HG03571 (cell line): ENCODE results near the gene SPATS1.
A peak's percentile ranks its signal among the peaks of the same experiment; 100 is the strongest.

Source experiments
- ATAC-seq: cut with Tn5 transposase; IDR thresholded peaks from one replicate; pipeline ENCODE4 v1.9.1; 2021; ENCODE audit not compliant: unreplicated experiment

SPATS1 gene, protein sequence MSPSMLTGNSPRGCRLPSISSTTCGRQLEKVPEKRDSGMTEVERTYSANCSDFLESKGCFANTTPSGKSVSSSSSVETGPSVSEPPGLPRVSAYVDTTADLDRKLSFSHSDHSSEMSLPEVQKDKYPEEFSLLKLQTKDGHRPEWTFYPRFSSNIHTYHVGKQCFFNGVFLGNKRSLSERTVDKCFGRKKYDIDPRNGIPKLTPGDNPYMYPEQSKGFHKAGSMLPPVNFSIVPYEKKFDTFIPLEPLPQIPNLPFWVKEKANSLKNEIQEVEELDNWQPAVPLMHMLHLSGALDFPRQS

DNA sequence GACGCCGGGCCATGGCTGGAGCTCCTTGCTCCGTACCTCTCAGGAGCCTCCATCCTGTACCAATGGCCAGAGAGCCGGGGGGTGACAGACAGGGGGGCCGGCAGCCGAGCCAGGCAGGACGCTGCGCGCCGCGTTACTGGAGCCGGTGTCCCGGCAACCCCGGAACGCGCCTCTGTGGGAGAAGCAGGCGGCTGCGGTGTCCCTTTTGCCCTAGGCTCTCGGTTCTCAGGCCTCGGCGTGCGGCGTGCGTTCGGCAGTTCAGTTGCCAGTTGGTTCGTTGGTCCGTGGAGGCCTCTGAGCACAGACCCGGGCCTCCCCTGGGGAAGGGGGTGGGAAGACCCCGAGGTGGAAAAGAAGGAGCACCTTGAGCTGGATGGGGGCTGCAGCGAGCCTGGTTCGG lies at the start of gene SPATS1:
SPATS1 (plus strand) TSS at position 162 of the 400 bp plus-strand sequence. CDS start 446 bp downstream, outside the sequence.
- no peak for ATAC-seq

DNA sequence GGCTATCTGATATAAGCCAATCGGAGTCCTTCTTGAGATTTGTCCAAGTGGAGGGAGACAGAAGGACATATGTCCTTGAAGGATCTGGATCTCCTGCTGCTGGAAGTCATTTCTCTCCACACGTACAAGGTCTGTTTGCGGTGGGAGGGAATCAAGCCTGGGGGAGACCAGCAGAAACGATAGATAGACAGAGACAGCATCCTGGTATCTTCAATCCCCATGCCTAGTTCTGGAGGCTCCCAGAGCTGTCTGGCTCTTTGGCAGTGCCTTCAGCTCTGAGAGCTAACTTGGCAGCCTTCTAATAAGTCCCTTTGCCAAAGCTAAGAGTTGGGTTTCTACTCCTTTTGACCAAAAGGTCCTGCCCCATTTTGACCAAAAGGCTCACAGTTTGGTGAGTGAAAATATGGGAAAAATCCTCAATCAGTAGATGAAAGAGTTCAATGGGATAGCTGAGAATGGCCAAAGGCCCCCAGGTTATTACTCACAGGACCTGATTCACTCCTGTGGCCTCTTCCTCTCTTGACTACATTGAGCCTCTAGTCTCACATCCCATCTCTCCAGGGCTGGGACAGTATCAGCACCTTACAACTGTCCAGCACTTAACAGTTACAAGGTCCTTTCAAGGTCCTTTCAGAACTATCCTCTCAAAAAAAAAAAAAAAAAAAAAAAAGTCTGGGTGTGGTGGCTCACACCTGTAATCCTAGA lies 49.6 kb upstream of the SPATS1 start:
- ATAC-seq: no peak

DNA sequence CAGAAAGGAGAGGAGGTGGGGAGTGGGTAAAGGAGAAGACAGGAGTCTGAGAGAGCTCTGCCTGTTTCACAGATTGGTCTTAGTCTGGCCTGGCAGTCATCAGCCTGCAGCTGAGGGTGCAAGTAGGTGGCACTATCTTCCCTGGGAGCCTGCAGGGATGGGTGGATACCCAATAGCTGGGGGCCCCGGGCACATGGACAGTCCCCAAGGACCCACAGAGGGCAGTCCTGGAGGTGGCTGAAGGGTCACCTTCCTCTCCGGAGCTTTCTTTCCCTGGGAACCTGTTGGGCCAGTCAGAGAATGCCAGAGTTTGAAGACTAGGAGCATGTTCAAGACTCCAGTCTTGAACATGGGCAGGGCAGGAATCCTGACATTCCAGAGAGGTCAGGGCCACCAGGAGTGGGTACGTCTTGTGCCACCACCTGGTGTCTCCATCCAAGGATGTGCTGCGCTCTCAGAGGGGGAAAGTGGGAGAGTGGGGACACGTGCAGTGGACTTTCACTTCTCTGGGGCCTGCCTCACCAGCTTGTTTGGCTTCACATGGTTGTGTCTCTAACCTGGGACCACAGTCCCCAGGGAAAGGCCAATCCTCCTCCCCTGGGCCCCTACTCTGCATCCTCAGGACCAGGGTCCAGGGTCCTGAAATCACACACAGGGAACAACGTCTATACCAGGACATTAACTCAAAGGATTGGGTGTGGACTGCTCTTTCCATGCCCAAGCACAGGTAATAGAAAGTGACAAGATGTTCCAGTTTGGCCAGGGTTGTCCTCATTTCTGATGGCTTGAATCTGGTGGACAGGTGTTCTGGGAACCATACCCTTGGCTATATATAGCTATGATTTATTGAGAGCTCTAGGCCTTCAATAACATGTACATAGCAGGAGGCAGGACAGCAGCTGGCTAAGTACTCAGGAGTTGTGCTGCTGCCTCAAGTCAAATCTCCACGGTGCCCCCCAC lies 47.3 kb upstream of the SPATS1 start:
- ATAC-seq: no peak

DNA sequence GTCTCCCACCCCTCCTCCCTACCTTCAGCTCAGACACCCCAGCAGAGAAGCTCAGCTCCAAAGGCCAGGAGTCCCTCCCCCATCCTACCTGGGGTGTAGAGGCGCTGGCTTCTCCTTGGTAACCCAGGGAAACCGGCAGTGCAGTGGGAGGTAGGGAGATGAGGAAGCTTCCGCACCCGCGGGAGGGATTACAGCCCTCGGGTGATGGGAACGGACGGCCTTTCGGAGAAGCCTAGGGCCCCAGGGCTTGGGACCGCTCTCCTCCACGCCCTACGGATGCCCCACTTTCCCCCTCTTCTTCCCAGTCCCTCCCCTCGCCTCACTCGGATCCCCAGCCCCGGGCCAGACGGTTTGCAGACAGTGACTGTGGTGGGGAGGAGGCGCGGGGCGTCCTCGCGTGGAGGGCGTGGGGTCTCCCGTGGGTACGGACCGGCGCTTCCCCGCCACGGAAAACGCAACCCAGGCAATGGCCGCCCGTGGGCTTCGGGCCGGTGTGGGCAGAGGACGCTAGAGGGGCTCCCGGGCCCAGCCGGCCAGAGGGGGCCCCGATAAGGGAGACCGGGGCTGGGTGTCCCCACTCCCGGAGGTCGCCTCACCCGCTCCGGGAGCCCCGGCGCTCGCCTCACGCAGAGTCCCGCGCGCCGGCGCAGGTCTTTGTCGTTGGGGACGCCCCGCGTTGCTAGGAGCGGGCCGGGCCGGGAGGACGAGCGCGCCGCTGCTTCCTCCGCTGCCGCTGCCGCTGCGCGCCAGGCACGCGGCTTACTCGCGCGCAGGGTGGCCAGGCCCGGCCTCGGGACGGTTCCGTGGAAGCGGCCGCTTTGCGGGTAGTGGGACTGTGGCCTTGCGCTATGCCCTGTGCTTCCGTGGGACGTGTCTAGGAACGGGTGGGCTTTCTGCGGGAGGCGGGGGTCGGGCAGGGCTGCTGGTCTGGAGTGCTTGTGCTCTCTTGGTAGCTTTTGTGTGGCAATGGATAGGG lies 45.1 kb upstream of the SPATS1 start:
- ATAC-seq: no peak

DNA sequence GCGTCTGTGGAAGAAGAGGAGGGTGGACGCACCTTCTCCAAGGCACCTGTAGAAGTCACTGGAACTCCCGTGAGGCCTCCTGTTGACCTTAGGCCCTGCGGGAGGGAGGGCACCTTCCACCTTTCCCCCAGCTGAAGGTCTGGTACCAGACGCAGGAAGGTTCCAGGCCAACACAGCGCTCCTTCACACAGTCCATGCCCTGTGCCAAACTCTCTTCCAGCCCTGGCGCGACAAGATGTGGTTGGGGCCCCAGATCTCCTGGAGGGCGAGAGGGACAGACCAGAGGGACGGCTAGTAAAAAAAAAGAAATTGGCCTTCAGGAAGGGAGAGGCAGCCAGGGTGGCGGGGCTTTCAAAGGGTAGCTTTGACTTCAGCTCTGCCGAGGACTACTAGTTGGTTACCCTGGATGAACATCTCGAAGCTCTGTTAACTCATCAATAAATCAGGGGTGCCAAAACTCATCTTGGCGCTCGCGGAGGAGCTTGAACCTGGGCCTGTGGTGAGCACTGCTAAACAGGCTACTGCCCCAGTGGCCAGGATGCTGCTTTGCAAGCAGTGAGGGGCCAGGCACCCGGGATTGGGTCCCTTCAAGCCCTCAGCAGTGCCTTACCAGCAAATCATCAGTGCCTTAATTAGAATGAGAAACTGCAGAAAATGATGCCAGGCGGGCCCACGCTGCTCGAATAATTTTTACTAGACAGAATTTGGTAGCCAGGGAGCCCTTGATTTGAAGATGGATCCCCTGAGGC lies 44.2 kb upstream of the SPATS1 start:
- ATAC-seq: no peak

DNA sequence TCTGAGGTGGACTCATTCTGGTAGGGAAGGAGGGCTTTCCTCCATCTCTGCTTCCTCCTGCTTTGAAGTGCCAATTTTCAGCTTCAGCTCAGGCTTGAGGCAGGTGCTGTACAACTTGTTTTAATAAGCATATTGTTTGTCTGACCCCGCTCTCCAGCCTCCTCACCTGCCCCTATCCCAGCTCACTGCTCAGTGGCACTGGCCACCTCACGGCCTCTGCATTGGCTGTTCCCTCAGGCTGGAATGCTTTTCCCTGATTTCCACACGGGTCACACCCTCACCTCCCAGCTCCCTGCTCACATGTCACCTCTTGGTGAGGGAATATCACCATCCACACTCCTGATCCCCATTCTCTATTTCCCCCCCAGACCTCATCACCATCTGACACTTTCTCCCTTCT lies 43.6 kb upstream of the SPATS1 start:
- no peak for ATAC-seq

DNA sequence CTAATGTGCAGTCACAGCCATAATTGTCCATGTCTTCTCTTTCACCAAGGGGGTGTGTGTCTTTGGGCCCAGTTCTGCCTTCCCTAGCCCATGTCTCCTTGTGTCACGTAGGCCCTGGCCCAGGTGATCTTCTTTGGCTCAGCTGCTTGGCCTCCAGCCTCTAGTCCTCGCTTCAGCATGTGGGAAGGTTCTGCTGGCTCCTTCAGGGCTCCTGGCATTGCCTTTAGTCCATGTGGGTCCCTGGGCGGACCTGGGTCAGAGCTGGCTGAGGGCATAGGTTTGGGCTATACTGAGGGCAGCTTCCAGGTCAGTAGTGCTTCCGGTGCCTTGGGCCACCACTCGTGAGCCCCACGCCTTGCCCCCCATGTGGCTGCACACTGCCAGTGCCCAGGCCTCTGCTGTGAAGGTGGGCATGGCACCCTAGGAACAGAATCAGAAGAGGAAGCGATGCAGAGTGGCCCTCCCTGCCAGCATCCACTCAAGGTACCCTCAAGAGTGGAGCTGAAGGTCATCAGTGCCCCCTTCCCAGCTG lies 42.1 kb upstream of the SPATS1 start:
- ATAC-seq: no peak

DNA sequence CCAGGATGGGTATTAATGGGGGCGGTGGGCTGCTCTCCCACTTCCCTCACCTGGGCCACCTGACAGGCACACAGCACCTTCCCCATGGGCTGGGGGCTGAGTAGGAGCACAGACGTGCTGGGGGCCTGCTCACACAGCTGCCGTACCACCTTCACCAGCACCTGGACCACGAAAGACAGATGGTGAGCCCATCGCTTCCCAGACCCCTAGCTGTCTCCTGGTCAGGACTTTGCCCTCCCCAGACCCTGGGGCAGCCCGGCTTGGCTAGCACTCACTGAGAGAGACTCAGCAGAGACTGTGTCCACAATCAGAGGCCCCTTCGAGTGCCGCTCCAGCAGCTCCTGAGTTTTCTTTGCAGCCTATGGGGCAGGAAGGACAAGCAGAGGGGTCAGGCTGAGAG lies 41.3 kb upstream of the SPATS1 start:
- ATAC-seq: no peak

DNA sequence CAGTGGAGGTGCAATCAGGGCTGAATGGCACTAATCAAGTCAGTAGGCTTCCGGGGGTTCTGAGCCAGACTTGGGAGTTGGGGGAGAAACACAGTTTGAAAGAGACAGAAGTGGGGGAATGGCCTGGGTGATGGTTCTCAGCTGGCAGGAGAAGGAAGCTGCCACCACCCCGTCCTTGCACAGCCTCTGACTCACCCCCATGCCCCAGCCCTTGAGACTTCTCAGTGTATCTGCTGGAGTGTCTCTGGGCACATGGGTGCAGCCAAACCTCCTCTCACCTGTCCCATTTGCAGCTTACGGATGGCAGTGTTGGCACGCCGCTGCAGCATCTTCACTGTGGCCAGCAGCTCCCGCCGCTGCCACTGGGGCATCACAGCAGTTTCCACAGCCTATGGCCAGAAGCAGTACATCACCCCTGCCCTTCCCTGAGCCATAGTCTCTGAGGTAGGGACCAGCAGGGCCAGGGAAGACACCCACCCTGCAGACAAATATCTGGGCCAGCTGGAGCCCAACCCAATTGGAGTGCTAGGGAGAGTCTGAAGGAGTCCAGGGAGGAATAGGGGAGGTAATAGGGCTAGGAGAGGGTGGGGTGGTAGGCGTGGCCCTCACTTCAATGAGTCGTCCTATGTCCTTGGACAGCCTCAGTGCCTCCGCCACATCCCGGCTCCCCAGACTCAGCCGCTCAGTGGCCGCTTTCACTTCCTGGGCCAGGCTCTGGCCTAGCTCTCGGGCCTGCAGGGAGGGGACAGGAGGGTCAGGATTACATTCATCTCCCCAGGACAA lies 40.5 kb upstream of the SPATS1 start:
- no peak for ATAC-seq

DNA sequence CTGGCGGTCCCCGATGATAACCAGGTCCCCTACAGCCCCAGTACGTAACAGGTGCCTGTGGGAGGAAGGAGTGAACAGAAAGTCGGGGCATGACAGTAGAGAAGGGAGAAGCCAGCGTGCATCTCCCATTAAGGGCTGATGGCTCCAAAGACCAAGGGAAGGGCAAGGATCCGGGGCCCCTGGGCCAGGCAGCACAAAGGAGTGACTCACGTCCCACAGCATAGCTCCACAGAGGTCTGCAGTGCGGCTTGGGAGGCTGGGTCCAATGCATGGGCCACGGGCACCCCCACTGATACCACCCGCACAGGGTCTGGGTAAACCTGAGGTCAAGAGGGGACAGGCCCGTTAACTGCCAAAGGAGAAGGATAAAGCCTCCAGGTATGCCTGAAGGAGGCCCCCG lies 39.6 kb upstream of the SPATS1 start:
- ATAC-seq: no peak

DNA sequence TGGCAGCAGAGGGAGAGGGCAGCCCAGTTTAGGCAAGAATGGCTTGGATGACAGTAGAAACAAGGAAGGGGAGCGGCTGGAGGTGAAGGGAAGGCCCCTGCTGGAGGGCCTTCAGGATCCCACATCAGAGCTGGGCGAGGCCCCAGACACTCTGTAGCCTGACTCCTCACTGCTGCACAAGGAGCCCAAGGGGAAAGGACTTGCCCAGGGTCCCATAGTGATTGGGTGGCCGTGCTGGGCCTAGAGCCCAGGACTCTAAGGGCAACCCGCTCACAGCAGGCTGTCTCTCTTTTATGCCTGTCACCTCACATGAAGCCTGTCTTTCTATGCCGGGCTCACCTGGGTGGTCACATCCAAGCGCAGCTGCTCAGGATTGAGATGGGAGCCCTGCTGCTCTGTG lies 38.6 kb upstream of the SPATS1 start:
- ATAC-seq: no peak

DNA sequence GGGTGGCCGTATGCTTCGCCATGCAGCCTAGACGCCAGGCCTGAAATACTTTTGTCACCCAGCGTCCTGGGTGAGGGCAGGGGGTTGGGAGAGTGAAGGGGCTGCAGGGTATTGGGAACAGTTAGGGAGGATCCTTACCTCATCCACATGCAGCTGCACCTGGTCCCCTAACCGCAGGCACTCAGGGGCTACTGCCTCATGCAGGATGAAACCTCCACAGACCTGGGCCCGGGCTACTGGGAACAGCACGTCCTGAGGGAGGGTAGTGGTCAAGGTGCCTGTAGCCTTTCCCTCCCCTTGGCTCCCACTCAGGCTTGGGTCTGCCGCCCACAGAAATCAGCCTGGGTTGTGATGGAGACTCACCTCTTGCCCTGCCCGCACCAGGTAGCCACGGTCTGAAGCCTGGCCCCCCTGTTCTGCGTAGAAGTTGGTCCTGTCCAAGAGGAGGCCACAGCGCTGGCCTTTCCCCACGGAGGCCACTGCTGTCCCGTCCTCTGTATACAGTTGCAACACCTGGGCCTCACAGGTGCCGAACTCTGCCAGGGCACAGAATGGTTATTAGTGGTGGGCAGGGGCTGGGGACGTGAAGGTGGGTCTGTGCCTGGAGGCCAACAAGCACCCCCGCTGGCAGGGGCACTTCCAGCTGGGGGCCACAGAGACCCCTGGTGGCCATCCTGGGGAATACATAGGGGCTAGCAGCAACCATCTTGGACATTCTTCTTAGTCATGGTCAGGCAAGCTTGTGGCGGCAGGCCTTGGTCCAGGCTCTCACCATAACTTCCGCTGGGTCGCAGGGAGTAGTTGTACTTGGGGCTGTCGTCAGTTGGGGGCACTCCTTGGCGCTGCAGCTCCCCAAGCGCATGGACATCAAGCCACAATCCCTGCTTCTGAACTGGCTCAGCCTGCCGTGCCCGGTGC lies 37.9 kb upstream of the SPATS1 start:
- peak; percentile 56 for ATAC-seq

DNA sequence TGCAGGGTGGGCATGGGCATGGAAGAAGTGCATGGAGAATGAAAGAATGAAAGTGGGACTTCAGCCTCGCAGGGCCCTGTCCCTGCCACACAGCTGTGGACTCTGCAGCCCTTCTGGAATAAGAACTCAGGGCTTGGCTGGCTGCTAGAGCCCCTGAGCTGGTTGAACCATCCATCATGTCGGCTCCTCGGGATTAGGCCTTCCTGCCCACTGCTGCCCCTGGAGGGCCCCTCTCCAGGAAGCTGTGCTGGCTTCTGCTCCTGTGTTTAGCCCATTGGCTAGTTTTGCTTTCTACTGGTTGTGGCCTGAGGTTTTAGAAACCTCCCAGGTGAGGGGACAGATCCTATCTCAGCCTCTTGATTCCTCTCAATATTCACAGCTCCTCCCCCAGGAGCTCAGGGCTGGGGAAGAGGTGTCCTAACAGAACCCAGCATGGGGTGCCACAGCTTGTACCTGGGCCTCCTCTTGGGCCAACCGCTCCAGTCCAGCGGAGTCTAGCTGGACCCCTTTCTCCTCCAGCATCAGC lies 37.2 kb upstream of the SPATS1 start:
- no peak for ATAC-seq

DNA sequence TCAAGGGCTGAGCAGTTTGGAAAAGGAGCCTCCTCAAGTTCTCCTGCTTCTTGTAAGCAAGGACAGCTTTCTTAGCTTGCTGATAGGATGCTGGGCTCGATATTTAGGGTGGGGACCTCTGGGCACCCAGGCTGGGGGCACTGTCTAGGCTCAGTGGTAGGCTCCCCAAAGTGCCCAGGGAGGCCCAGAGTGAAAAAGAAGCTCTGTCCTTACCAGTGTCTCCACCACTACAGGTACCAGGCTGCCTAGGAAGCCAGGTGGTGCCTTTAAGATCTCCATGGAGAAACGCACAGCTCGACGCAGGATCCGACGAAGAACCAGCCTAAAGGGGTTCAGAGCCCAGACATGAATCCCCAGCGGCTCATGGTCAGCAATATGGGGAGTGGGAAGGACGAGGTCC lies 35.7 kb upstream of the SPATS1 start:
- ATAC-seq: no peak

DNA sequence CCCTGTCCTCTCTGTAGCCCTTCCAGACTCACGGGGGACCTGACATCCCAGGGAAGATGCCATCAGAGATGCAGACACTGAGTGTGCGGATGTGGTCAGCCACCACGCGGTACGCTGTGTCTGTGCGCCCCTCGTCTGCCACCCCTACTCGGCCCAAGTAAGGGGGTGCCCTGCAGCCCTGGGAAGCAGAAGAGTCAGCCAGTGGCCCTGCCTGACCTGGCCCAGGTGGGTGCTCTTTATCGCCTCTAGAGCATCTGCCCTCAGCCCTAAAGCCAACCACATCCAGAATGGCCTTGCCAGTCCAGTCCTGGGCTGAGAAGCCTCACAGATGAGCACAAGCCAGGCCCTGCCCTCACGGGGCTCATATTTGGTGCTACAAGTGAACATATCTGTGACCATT lies 35.2 kb upstream of the SPATS1 start:
- ATAC-seq: no peak

DNA sequence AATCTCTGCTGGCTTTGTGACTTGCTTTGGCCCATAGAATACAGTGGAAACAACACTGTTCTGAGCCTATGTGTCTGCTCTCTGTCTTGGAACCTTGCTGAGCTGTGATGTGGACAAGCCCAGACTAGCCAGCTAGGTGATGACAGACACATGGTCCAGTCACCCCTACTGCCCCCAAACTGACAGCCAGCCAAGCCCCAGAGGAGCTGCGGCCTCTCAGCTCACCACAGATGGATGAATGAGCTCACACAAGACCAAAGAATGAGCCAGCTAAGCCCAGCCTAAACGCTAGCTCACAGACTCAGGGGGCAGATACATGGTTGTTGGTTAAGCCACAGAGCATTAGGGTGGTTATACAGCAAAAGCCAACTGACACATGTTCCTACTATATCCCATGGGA lies 33.4 kb upstream of the SPATS1 start:
- ATAC-seq: no peak

DNA sequence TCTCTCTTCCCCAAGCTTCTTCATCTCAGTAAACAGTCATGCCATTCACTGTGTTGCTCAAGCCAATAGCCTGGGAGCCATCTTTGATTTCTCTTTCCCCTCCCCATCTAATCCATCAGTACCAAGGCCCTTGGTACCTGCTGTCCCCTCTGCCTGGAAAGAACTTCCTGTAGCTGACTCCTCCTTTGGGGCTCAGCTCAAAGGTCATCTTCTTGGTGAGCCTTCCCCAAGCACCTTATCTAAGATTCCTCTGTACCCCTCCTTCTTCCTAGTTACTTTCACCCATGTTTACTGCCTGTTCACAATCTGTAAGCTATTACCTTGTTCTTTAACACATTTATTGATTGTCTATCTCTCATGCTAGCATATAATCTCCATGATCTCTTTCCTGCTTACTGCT lies 32.8 kb upstream of the SPATS1 start:
- ATAC-seq: no peak
